IMR-90 (cell line): Measurements from ENCODE around the gene ITSN2. TPM values are rescaled to one million over a fixed set of nuclear protein-coding genes. Genes with fewer than 3 reads are reported as not detected.

Source experiments
- ATAC-seq: fragments of 200-7000 bp; cut with Tn5 transposase; 2 replicates; pipeline ENCODE4 v1.9.1; 2020; ENCODE audit warnings: low read depth, mild to moderate bottlenecking, moderate library complexity
- BruUV-seq: library from RNA; stranded (reverse); fragments of 400-500 nt; replicated peaks from 2 replicates; lab custom pipeline; 2021; lab: Mats Ljungman, UMichigan
- CTCF ChIA-PET: fragments of 300-600 bp; formaldehyde crosslinking; extraction: SDS; loops from one replicate; lab custom pipeline; 2021; ENCODE audit warnings: antibody characterized with exemption; lab: Yijun Ruan, JAX
- POLR2A ChIA-PET: fragments of 300-600 bp; sonication (Branson Sonifier 250); formaldehyde crosslinking; loops from one replicate; lab custom pipeline; 2022; ENCODE audit warnings: antibody characterized with exemption; ENCODE audit not compliant: unreplicated experiment; lab: Charles Lee
- DNase-seq: peaks from one replicate; pipeline ENCODE4 v3.0.0; 2013
- H2AFZ ChIP-seq: replicated peaks from 2 replicates; pipeline ENCODE3; 2013; ENCODE audit warnings: low read length, mild to moderate bottlenecking; ENCODE audit not compliant: poor library complexity
- H2AK5ac ChIP-seq: 2 replicates; pipeline ENCODE4 v1.6.1; 2013; ENCODE audit warnings: low read depth, low read length, inconsistent platforms
- H2AK9ac ChIP-seq: replicated peaks from 2 replicates; pipeline ENCODE3; 2013; ENCODE audit warnings: mild to moderate bottlenecking, low read depth, low read length, moderate library complexity; ENCODE audit not compliant: poor library complexity
- H2BK120ac ChIP-seq: 2 replicates; pipeline ENCODE4 v1.6.1; 2013; ENCODE audit warnings: low read depth, low read length, inconsistent platforms
- H2BK15ac ChIP-seq: 3 replicates; pipeline ENCODE4 v1.6.1; 2013; ENCODE audit warnings: low read depth, low read length, inconsistent platforms
- H2BK20ac ChIP-seq: 2 replicates; pipeline ENCODE4 v1.6.1; 2013; ENCODE audit warnings: low read depth, mild to moderate bottlenecking, inconsistent platforms, low read length, moderate library complexity
- H2BK5ac ChIP-seq: 2 replicates; pipeline ENCODE4 v1.6.1; 2013; ENCODE audit warnings: mild to moderate bottlenecking, low read depth, low read length, inconsistent platforms; ENCODE audit not compliant: poor library complexity, severe bottlenecking
- H3K14ac ChIP-seq: replicated peaks from 2 replicates; pipeline ENCODE4 v1.6.1; 2013; ENCODE audit warnings: low read depth, low read length, inconsistent platforms
- H3K18ac ChIP-seq: 2 replicates; pipeline ENCODE4 v1.6.1; 2013; ENCODE audit warnings: low read depth, low read length, control low read depth
- H3K23ac ChIP-seq: 2 replicates; pipeline ENCODE4 v1.6.1; 2013; ENCODE audit warnings: low read depth, low read length, inconsistent platforms
- H3K27ac ChIP-seq: 2 replicates; pipeline ENCODE4 v1.5.1; 2013; ENCODE audit warnings: mild to moderate bottlenecking, control low read depth, low read length; ENCODE audit not compliant: insufficient read depth
- H3K27me3 ChIP-seq: 2 replicates; pipeline ENCODE4 v1.6.1; 2013; ENCODE audit warnings: low read length; ENCODE audit not compliant: control insufficient read depth, insufficient read depth
- H3K36me3 ChIP-seq: 2 replicates; pipeline ENCODE4 v1.6.1; 2013; ENCODE audit warnings: low read length, mixed read lengths; ENCODE audit not compliant: control insufficient read depth, insufficient read depth
- H3K4ac ChIP-seq: 2 replicates; pipeline ENCODE4 v1.6.1; 2013; ENCODE audit warnings: low read depth, low read length, inconsistent platforms
- H3K4me1 ChIP-seq: 2 replicates; pipeline ENCODE4 v1.6.1; 2013; ENCODE audit warnings: low read length, mixed read lengths; ENCODE audit not compliant: control insufficient read depth, insufficient read depth
- H3K4me2 ChIP-seq: 2 replicates; pipeline ENCODE4 v1.6.1; 2013; ENCODE audit warnings: low read depth, mild to moderate bottlenecking, control low read depth, low read length, moderate library complexity
- H3K4me3 ChIP-seq: 2 replicates; pipeline ENCODE4 v1.5.1; 2013; ENCODE audit warnings: low read depth, mild to moderate bottlenecking, control low read depth, low read length, moderate library complexity; ENCODE audit not compliant: insufficient read depth
- H3K56ac ChIP-seq: 2 replicates; pipeline ENCODE4 v1.6.1; 2013; ENCODE audit warnings: low read length, inconsistent platforms; ENCODE audit not compliant: insufficient read depth; ENCODE audit errors: extremely low read depth
- H3K79me1 ChIP-seq, 2 experiments: 2 replicates each; pipeline ENCODE4 v1.6.1; 2013; ENCODE audit warnings: low read length in 2 of 2, inconsistent platforms in 1 of 2, low read depth in 1 of 2
- H3K9ac ChIP-seq: 2 replicates; pipeline ENCODE4 v1.6.1; 2013; ENCODE audit warnings: low read depth, low read length, control low read depth
- H3K9me1 ChIP-seq: 2 replicates; pipeline ENCODE4 v1.6.1; 2013; ENCODE audit warnings: low read length, inconsistent platforms; ENCODE audit not compliant: insufficient read depth
- H3K9me3 ChIP-seq: 2 replicates; pipeline ENCODE4 v1.6.1; 2013; ENCODE audit warnings: low read length; ENCODE audit not compliant: control insufficient read depth, insufficient read depth
- H4K20me1 ChIP-seq: 2 replicates; pipeline ENCODE4 v1.6.1; 2013; ENCODE audit warnings: low read length, inconsistent platforms; ENCODE audit not compliant: insufficient read depth
- H4K5ac ChIP-seq: 2 replicates; pipeline ENCODE4 v1.6.1; 2013; ENCODE audit warnings: mild to moderate bottlenecking, low read depth, low read length, control low read depth
- H4K8ac ChIP-seq, 2 experiments: 2 replicates each; pipeline ENCODE4 v1.6.1; 2013; ENCODE audit warnings: low read depth in 2 of 2, low read length in 2 of 2, control low read depth in 1 of 2, inconsistent platforms in 1 of 2
- H4K91ac ChIP-seq: 2 replicates; pipeline ENCODE4 v1.6.1; 2013; ENCODE audit warnings: low read depth, low read length, inconsistent platforms; ENCODE audit not compliant: insufficient read depth
- FOS ChIP-seq: fragments of 150-350 bp; IDR thresholded peaks from 2 replicates; pipeline ENCODE4 v1.6.1; 2016; ENCODE audit warnings: low read depth, low read length
- NFE2L2 ChIP-seq: fragments of 150-350 bp; IDR thresholded peaks from 2 replicates; pipeline ENCODE4 v1.6.1; 2016; ENCODE audit warnings: low read depth, mild to moderate bottlenecking, low read length
- RFX5 ChIP-seq: IDR thresholded peaks from 2 replicates; pipeline ENCODE4 v1.8.0; 2012; ENCODE audit warnings: low read depth, mild to moderate bottlenecking, low read length, moderate library complexity
- SMC3 ChIP-seq: fragments of 150-350 bp; IDR thresholded peaks from 2 replicates; pipeline ENCODE4 v1.6.1; 2016; ENCODE audit warnings: low read depth, mild to moderate bottlenecking, antibody characterized with exemption, low read length, moderate library complexity
- WGBS, 2 experiments: methylation state at CpG; one replicate each; pipeline versions ENCODE4 v1.1.5 to v1.1.7; 2013; ENCODE audit warnings: missing lambda C conversion rate in 2 of 2; ENCODE audit not compliant: insufficient read length in 1 of 2; ENCODE audit errors: extremely low coverage in 2 of 2; 5-methylcytosine and 5-hydroxymethylcytosine counted together
- dilution Hi-C: fragments of 300-500 bp; cut with HindIII; formaldehyde crosslinking; loops from one replicate; pipeline ENCODE4 v1.14.3; 2018; ENCODE audit warnings: low sequenced_read_pairs; ENCODE audit not compliant: unreplicated experiment
- in situ Hi-C: fragments of 300-500 bp; cut with MboI; formaldehyde crosslinking; loops from 3 replicates; pipeline ENCODE4 v1.14.3; 2019; ENCODE audit warnings: low sequenced_read_pairs, inconsistent platforms, mixed read lengths
- intact Hi-C: fragments of 100-400 bp; cut with micrococcal nuclease; formaldehyde crosslinking; loops from 2 replicates; pipeline ENCODE4 v1.10.0; 2022
- polyA plus RNA-seq, 3 experiments: library from polyadenylated mRNA; depleted of rRNA; stranded (reverse); fragments of >200 nt; gene quantifications; 2 replicates each; pipeline ENCODE4 v1.2.3, GENCODE V29; 2012; ENCODE audit warnings: low replicate concordance in 1 of 3
- total RNA-seq: library from RNA; depleted of rRNA; stranded (reverse); fragments of >200 nt; gene quantifications from 2 replicates; pipeline ENCODE4 v1.2.3, GENCODE V29; 2012
- TF ChIP-seq, protein P1 (sequence below): fragments of 150-350 bp; IDR thresholded peaks from 2 replicates; pipeline ENCODE4 v1.6.1; 2017; ENCODE audit warnings: mild to moderate bottlenecking, antibody characterized with exemption, low read length, low read depth

The ITSN2 gene
- total and polyA plus RNA-seq, 2 of the 4 experiments (the other 2 are of a cell fraction), result 10.7 to 17.2 TPM

GRCh38 chr2:24162494-24162893 lies 197.8 kb downstream of the ITSN2 start:
- Histone ChIP-seq H2BK15ac (no peak overlapping the region), H2BK20ac (no peak overlapping the region), H3K27ac (no peak overlapping the region), H3K4ac (no peak overlapping the region), H3K4me3 (no peak overlapping the region), H2AK9ac (no peak overlapping the region), H3K9me1 (no peaks in the 10 kb centered on the region; the same call in 1 of the 2 replicates), H4K5ac (no peak overlapping the region), H2BK120ac (no peak overlapping the region), H3K79me1 (no peaks in the 10 kb centered on the region), H2AFZ (no peak overlapping the region), H2AK5ac (no peak overlapping the region), H3K9ac (no peak overlapping the region), H4K91ac (no peak overlapping the region), H3K23ac (no peak overlapping the region), H4K8ac (no peak overlapping the region), H3K14ac (no peak overlapping the region), H3K36me3 (no peaks in the 10 kb centered on the region), H4K20me1 (no peaks in the 10 kb centered on the region), H3K56ac (no peak overlapping the region), H3K4me1 (no peaks in the 10 kb centered on the region), H3K27me3 (no peaks in the 10 kb centered on the region; the same call in 1 of the 2 replicates), H3K9me3 (no peaks in the 10 kb centered on the region), H2BK5ac (no peak overlapping the region), H3K18ac (no peak overlapping the region), H3K4me2 (no peak overlapping the region)
- in situ Hi-C loops (no loop called here), dilution Hi-C loops (no loop called here), intact Hi-C loops (no loop called here)
- TF ChIP-seq FOS, result no peak
- no peak for TF ChIP-seq RFX5
- TF ChIP-seq, protein P1, sequence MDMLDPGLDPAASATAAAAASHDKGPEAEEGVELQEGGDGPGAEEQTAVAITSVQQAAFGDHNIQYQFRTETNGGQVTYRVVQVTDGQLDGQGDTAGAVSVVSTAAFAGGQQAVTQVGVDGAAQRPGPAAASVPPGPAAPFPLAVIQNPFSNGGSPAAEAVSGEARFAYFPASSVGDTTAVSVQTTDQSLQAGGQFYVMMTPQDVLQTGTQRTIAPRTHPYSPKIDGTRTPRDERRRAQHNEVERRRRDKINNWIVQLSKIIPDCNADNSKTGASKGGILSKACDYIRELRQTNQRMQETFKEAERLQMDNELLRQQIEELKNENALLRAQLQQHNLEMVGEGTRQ, result no peak
- TF ChIP-seq SMC3, result no peak
- no peak for TF ChIP-seq NFE2L2
- DNase-seq, result no peak
- WGBS, 2 experiments, result no CpG with 5 or more reads among the region's 1 CpG
- BruUV-seq, result no TSS peak
- CTCF ChIA-PET, result no interaction called here
- no peak for ATAC-seq
- POLR2A ChIA-PET, result no interaction called here
